ENCODE measurements around the gene MIF.

Gene MIF

DNA sequence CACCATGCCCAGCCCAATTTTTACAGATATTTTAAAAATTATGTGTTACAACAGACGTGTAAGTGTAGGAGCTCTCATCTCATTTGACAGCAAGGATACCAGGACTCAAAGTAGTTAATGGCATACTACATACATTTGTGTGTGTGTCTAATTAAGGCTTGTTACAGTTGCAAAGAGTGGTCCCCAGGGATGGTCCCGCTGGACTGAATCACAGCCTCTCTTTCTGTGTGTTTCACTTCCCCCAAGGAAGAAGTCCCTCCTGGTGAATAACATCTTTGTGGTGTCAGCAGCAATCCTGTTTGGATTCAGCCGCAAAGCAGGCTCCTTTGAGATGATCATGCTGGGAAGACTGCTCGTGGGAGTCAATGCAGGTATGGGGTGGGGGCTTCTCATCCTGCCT is 19.3 kb upstream of the MIF start:
- in situ Hi-C loops (cut with MboI; ENCODE audit: low sequenced_read_pairs) = no loop called here

DNA sequence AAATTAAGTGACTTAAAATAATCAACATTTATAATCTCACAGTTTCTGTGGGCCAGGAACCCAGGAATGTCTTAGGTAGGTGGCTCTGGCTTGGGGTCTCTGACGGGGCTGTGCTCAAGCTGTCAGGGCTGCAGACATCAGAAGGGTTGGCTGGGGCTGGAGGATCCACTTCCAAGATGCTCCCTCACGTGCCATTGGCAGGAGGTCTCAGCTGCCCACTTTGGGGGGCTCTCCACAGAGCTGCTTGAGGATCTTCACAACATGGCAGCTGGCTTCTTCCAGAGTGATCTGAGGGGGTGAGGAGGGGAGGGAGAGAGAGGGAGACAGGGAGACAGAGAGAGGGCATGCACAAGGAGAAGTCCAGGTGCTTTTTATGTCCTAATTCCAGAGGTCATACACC is 18.4 kb upstream of the MIF start:
- in situ Hi-C loops (cut with MboI; ENCODE audit: low sequenced_read_pairs) = no loop called here

DNA sequence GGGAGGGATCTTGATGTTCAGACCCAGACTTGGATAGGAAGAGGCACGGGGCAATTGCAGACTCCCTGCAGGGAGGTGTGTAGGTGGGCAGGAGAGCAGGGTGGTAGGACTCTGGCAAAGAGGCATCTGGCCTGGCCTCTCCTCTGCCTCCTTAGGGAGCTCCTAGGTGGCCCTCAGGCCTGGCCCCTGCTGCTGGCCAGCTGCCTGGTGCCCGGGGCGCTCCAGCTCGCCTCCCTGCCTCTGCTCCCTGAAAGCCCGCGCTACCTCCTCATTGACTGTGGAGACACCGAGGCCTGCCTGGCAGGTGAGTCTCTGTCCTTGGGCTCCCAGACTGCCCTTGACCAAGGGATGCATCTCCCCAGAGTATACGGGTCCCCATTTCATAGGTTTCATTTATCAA is 16.6 kb upstream of the MIF start:
- in situ Hi-C loops (cut with MboI; ENCODE audit: low sequenced_read_pairs) = no loop called here

DNA sequence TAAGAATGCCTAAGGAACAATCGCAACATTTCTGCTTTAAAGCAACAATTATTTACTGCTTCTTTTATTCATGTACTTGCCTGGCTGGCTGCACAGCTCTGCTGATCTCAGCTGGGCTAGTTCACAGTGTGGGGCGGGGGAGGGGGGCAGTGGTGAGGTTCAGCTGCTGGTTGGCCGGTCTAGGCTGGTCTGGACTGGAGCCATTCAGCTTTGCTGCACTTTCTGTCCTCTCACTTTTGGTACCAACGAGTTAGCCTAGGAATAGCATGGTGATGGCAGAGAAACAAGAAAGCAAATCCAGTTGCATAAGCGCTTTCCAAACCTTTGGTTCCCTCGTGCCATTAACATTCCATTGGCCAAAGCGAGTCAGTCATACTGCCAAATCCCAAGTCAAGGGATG is 16.0 kb upstream of the MIF start:
- in situ Hi-C loops (cut with MboI; ENCODE audit: low sequenced_read_pairs) = no loop called here

DNA sequence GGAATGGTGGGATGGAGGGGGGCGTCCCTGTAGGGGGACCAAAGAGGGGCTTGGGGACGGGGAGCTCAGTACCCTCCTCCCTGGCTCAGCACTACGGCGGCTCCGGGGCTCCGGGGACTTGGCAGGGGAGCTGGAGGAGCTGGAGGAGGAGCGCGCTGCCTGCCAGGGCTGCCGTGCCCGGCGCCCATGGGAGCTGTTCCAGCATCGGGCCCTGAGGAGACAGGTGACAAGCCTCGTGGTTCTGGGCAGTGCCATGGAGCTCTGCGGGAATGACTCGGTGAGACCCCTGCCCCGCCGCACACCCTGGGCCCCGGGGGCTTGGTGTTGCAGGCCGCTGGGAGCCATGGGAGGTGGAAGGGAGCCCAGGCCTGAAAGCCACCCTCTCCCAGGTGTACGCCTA is 11.8 kb upstream of the MIF start:
- in situ Hi-C loops (cut with MboI; ENCODE audit: low sequenced_read_pairs) = no loop called here

DNA sequence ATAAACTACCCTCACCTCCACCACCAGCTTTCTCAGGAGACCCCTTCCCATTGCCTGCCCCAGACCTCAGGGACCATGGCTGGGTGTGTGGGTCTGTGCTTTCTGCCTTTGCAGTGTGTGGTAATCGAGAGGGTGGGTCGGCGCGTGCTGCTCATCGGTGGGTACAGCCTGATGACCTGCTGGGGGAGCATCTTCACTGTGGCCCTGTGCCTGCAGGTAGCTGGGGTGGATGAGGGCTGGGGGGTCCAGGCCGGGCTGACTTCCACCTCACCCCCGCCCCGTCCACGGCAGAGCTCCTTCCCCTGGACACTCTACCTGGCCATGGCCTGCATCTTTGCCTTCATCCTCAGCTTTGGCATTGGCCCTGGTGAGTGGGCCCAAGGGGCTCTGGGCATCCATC is 10.5 kb upstream of the MIF start:
- in situ Hi-C loops (cut with MboI; ENCODE audit: low sequenced_read_pairs) = no loop called here

DNA sequence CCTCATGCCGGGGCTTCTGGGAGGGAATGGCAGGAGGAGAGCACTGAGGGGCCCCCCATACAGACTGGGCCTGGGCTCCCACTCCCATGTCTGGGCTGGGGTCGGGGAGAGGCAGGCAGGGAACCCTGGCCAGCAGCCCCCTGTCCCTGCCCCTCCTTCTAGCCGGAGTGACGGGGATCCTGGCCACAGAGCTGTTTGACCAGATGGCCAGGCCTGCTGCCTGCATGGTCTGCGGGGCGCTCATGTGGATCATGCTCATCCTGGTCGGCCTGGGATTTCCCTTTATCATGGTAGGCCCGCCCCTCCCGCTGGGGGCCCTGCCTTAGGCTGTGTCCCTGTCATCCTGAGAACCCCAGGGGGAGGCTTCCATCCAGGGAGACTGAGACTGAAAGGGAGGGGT is 10.0 kb upstream of the MIF start:
- in situ Hi-C loops (cut with MboI; ENCODE audit: low sequenced_read_pairs) = no loop called here

DNA sequence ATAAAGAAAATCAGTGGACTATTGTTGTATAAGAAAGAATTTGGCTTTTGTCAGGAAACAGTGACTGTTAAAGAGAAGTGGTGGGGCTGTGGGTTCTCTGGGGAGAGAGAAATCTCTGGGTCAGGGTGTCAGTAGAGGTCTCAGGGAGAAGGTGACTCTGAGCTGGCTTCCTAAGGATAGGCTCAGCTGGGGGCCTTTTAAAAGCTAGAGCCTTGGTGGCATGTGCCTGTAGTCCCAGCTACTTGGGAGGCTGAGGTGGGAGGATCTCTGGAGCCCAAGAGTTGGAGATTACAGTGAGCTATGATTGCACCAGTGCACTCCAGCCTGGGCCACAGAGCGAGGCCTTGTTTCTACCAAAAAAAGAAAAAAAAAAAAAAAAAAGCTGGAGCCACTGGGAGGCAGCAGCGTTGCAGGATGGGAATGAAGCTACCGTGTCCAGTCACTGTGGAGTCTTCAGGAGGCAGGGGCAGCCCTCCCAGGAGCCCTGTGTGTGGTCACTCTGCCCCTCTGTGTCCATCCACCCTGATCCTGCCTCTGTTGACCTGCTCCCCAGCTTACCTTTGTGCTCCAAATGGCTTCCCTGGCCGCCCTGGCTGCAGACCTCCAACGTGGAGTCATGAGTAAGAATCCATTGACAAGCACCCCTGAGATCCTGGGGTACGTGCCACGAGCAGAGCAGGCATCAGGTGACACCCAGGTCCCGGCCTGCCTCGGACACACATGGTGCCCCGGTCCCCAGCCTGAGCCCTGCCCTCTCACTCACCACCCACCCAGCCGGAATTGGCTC is 5.4 kb upstream of the MIF start:
- in situ Hi-C loops (cut with MboI; ENCODE audit: low sequenced_read_pairs) = no loop called here

DNA sequence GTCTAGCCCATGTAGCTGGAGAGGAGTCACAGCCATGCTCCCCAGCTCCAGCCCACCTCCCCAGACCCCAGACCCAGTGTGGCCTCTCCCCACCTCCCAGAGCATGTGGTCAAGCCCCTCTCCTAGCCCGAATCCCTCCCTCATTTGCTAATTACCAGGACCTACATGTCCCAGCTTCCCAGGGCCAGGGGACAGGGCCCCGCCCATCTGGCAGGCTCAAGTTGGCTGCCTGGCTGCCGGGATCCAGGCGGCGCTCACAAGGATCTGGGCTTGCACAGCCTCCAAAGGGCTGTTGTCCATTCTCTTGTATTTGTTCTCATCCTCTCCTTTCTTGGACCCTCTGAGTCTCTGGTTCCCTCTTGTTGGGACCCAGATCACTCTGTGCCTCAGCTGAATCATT is 4.6 kb upstream of the MIF start:
- in situ Hi-C loops (cut with MboI; ENCODE audit: low sequenced_read_pairs) = no loop called here

DNA sequence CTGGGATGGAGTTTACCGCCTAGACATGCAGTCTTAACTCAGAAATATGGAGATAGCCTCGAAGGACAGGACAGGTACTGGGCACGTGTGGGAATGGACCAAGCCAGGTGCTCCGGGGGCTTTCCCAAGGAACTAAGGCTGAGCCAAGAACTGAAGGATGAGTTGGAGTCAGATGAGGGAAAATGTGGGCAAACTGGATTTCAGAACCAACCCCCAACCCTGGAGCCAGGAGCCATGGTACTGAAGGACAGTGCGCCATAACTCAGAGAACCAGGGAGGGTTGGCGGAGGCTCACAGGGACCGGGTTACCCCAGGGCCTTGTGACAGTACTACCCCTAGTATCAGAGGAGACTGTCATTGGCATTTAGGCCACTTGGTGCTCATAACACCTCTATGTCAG is 2.5 kb upstream of the MIF start:
- in situ Hi-C loops (cut with MboI; ENCODE audit: low sequenced_read_pairs) = no loop called here

DNA sequence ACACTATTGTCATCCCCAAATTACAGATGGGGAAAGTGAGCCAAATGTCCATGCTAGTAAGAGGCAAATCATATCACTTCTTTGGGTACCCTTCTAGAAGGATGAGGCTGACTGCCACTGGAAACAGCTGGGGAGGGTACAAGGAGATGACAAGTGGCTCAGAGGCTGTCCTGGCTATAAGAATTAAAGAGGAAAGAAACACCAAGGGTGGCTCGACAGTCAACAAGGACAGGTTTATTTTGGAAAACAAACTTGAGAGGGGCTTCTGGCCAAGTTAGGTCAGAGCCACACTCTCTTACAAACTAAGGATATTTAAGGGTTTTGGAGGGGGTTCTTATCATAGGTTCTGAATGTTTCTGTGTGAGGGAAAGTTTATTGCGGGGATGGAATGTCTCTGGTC is 2.1 kb upstream of the MIF start:
- in situ Hi-C loops (cut with MboI; ENCODE audit: low sequenced_read_pairs) = no loop called here

DNA sequence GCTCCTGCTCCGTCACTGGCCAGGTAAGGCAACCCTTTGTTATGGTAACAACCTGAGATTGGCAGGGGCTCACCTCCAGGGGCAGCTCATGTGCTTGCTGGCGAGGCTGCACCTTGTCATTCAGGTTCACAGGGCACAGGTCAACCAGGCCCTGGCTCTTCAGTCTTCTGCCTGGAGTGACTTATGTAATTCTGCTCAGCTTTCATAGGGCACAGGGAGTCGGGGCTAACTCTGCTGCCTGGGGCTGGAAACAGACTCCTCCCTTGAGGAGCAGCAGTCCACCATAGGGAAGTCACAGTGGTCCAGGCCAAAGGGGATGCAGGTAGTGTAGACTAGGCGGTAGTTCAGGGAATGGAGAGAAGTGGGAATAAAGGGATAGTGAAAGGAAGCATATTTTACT is 1.5 kb upstream of the MIF start:
- in situ Hi-C loops (cut with MboI; ENCODE audit: low sequenced_read_pairs) = no loop called here

DNA sequence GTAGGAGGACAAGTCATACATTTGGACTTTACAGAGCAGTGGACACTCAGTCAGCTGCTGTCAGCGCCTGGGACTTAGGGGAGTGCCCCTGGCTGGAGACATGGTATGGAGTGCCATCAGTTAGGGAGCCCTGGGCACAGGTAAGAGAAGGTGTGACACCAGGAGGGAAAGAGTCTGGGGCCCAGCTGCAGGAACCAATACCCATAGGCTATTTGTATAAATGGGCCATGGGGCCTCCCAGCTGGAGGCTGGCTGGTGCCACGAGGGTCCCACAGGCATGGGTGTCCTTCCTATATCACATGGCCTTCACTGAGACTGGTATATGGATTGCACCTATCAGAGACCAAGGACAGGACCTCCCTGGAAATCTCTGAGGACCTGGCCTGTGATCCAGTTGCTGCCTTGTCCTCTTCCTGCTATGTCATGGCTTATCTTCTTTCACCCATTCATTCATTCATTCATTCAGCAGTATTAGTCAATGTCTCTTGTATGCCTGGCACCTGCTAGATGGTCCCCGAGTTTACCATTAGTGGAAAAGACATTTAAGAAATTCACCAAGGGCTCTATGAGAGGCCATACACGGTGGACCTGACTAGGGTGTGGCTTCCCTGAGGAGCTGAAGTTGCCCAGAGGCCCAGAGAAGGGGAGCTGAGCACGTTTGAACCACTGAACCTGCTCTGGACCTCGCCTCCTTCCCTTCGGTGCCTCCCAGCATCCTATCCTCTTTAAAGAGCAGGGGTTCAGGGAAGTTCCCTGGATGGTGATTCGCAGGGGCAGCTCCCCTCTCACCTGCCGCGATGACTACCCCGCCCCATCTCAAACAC is 850 bp upstream of the MIF start:
- in situ Hi-C loops (cut with MboI; ENCODE audit: low sequenced_read_pairs) = no loop called here

DNA sequence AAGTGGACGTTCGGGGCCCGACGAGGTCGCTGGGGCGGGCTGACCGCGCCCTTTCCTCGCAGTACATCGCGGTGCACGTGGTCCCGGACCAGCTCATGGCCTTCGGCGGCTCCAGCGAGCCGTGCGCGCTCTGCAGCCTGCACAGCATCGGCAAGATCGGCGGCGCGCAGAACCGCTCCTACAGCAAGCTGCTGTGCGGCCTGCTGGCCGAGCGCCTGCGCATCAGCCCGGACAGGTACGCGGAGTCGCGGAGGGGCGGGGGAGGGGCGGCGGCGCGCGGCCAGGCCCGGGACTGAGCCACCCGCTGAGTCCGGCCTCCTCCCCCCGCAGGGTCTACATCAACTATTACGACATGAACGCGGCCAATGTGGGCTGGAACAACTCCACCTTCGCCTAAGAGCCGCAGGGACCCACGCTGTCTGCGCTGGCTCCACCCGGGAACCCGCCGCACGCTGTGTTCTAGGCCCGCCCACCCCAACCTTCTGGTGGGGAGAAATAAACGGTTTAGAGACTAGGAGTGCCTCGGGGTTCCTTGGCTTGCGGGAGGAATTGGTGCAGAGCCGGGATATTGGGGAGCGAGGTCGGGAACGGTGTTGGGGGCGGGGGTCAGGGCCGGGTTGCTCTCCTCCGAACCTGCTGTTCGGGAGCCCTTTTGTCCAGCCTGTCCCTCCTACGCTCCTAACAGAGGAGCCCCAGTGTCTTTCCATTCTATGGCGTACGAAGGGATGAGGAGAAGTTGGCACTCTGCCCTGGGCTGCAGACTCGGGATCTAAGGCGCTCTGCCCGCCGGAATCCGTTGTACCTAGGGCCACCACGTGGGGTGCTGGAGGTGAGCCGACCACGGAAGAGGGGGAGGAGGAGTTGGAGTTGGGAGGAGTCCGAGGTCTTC is 771 bp downstream of the MIF start:
- in situ Hi-C loops (cut with MboI; ENCODE audit: low sequenced_read_pairs) = no loop called here

DNA sequence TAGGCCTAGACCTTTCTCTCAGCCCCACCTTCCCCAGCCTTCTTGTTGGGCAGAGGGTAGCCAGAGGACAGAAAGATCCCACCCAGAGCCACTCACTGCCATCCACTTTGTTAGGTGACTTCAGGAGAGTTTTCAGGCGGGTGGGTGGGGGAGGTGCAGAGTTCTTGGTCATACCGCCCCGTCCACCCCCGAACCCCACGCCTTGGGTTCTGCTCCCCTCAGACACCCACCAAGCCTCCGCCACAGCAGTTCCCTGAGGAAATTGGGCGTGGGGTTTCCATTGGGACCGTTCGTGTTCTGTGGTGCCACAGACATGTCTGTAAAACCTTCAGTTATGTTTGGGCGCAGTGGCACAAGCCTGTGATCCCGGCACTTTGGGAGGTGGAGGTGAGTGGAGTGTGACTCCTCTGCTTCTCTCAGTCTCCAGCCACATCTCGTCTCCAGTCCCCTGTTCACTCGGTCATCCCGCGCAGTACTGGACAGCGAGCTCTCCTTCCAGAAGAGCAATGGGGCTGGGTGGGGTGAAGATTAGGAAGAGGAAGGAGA is 1.5 kb downstream of the MIF start:
- in situ Hi-C loops (cut with MboI; ENCODE audit: low sequenced_read_pairs) = no loop called here

DNA sequence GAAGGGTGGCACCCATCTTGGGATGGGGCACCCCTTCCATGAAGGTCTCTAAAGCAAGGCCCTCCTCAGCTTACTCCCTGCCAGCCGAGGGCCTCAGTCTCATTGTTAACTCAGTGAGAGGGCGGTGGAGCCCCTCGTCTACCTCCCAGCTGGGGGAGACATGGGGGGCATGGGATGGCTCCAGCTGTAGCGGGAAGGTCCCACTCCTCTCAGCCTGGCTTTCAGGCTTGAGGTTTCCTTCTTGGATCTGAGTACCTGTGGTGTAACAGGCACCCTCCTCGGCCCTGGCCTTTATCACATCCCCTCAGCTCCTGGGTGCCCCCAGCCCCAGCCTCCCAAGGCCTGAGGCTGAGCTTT is 2.0 kb downstream of the MIF start:
- in situ Hi-C loops (cut with MboI; ENCODE audit: low sequenced_read_pairs) = no loop called here

DNA sequence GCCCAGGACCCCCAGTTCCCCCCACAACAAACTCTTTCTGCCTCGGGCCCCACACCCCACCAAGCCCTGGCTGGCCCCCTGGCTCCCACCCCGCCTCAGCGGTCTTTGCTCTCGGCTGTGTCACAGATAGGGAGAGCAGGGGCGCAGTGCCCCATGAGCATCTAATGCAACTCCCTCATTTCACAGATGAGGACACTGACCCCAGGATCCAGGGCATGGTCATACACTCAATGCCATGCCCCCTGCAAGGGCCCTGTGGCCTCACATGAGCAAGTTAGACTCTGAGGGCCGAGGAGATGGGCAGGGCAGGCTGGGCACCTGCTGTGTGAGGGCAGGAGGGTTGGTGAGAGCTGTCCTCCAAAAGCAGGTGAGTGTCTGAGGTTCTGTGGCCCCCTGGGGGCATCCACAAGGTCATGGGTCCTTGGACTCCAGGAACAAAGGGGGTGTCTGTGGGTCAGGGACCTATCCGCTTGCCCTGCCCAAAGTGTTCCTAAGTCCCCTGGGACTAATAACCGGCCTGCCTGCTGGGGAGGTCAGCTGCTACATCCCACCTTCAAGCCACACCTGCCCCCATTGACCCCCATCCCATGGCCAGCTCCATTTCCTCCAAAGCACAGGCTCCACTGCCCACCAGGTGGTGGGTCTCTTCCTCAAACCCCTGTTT is 2.5 kb downstream of the MIF start:
- in situ Hi-C loops (cut with MboI; ENCODE audit: low sequenced_read_pairs) = no loop called here

DNA sequence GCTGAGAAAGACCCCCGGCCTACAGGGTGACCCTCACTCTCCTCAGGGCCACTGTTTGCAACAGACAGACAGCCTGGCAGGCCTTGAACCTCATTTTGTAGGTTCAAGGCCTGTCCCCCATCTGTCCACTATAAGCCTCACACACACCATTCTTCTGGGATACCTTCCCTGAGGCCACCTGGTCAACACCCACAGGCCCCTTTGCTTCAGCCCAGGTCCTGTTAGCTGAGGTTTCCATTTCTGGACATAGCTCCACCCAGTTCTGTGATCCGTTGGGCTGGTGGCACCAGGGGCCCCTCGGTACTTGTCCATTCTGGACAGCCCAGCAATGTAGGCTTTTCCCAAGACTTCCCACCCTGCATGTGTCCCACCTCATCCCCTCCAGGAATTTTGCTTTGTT is 3.1 kb downstream of the MIF start:
- in situ Hi-C loops (cut with MboI; ENCODE audit: low sequenced_read_pairs) = no loop called here

DNA sequence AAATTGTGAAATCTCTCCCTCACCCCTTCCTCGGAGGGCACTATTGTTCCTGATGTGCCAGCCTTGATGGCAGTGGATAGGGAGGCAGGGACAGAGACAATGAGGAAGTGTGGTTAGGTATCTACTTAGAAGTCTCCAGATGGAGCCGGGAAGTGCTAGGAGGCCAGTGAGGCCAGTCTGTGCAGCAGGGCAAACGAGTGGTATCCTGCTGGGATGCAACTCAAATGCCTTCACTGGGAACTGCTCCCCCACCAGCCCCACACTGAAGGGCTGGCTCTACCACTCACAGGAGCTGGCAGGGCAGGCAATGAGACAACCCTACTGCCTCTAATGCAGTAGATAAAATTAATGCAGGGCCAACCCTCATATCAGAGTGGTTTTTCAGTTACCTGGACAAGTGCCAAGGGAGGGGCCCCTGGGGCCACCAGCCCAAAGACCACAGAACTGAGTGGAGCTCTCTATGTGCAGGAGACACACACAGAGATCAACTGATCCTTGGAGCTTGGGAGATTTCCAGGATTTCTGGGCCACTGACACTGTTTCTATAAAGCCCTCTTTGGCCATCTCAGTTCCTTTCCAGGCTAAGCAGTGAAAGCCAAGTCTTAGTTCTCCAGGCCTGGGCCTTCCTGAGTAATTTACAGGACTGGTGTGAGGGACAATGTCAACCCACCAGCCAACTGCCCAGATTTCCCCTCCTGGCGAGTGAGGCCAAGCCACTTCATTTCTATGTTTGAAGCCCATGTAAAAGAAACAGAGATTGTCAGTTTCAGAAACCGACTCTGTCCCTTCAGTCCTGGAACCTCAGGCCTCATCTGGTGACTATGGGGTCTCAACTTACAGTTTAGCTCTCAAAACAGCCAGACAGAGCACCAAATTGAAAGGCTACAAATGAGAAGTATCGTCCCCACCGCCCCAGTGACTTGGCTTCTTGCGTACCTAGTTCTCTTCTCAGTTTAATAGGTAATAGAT is 4.1 kb downstream of the MIF start:
- in situ Hi-C loops (cut with MboI; ENCODE audit: low sequenced_read_pairs) = no loop called here
